T-helper 1 cell (primary cell): Measurements from ENCODE around the gene PAX2.

ENCODE experiments used
- DNase-seq, 5 donors: peaks; one replicate each; pipeline ENCODE4 v3.0.0-alpha.2; 2012 to 2020

Gene PAX2

DNA sequence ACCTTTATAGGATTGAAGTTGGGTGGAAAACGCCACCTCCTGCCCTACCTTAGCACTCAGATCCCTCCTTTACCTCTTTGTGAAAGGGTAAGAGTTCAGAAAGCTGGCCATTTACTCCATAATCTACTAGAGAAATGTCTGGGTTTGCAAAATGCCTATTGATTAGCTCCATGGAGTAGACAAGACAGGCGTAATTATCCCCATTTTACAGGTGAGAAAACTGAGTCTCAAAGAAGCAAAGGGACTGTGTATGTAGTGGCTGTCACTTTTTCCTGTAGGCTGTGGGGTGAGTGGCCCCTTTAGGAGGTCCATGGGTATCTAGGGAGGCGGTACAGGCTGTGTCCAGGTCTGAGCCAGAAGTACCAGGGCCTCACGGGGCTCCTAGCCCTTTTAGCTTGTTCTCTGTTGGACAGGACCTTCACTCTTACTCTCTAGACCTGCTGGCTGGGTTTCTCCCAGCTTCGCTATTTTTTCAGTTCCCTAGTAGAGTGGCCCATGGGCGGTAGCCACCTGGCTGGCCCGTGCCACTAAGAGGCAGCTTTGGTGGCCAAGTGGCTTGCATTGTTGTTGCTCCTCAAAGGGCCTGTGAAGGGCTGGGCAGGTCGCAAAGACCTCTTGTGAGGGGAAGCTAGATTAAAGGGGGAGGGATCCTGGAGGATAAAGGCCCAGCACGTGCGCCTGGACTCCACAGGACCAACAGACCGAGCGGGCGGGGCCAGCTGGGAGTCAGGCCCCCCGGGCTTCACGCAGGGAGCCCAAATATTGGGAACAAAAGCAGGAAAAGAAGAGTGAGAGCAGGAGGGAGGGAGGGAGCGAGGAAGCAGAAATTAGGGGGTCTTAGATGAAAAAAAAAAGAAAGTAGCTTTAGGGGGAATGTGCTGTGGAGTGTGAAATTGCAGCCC lies 4.7 kb upstream of the PAX2 start:
- no peak for DNase-seq

GRCh38 chr10:100741378-100742075 lies 3.9 kb upstream of the PAX2 start:
- no peak for DNase-seq

GRCh38 chr10:100742076-100742771 lies 3.2 kb upstream of the PAX2 start:
- no peak for DNase-seq

DNA sequence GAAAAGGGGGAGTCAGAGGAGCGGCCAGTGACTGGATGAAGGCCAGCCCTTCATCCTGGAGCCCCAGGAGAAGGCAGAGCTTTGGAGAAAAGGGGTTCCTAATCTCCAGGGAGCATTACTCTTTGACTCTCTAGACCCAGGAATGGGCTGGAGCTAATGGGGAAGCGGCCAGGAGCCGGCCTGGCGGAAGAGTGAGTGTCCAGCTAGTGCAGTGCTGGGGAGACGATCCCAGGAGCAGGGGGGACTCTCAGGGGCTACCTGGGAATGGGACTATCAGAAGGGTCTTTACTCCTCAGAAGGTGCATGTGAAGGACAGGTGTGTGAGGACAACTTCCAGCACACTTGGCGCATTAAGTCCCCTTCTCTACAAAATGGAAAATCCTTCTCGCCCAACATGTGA lies 2.4 kb upstream of the PAX2 start:
- DNase-seq = no peak

GRCh38 chr10:100743626-100744135 lies 1.7 kb upstream of the PAX2 start:
- DNase-seq = peak in 3 of 5 donors; percentile 18 to 69 (median 29)

GRCh38 chr10:100744136-100744986 lies 1.0 kb upstream of the PAX2 start:
- peak in 1 of 5 donors; percentile 36 for DNase-seq

DNA sequence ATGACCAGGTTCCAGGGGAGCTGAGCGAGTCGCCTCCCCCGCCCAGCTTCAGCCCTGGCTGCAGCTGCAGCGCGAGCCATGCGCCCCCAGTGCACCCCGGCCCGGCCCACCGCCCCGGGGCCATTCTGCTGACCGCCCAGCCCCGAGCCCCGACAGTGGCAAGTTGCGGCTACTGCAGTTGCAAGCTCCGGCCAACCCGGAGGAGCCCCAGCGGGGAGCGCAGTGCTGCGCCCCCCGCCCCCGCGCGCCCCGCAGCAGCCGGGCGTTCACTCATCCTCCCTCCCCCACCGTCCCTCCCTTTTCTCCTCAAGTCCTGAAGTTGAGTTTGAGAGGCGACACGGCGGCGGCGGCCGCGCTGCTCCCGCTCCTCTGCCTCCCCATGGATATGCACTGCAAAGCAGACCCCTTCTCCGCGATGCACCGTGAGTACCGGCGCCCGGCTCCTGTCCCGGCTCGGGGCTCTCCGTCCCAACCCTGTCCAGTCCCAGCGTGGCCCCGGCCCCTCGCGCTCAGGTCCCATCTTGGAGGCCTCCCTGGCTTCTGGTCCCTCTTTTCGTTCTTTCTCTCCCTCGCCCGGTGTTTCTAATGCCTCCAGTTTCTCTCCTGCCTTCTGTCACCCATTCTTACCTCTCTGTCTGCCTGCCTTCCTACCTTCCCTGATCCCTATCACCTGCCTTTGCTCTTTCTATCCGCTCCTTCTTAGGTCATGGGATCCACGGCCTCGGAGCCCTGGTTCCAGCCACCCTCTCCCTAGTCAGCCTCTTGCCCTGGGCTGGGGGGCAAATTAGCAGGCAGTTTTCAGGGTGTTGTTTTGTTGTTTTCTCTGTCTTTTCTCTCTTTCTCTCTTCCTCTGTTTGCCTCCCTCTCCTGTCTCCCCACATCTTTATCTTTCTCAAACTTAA lies 751 bp downstream of the PAX2 start:
- DNase-seq = no peak

GRCh38 chr10:100746784-100747455 lies 1.5 kb downstream of the PAX2 start:
- DNase-seq = no peak

DNA sequence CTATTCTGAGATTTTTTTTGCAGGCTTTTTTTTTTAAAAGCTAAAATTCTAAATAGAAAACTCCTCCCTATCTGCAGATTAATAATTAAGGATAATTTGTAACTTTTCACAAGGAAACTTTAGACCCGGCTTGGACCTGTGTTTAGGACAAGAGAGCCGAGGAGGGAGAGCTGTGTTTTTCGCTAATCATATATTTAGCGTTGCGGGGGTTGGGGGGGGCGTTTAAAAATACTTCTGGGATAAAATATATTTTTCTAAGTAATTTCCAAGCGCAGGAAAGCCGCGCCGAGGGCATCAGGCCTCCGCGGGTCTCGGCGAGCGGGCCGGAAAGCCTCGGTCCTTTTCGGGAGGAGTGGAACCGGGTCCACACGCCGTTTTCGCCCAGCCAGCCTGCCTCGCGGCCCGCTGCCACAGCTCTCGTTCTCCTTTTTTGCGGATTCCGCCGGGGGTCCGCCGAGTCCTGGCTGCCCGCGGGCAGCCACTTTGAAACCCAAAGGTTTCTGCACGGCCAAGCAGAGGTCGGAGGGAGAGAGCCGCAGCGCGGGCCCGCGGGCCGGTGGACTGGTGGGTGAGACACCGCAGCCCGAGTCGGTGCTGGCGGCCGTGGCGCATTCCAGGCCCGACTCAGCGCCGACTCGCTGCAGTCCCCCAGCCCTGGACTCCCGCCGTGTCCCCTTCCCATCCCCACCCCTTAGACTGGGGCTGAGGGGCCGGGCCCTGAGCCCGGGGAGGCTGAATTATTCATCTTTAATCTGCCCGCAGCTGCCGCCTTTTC lies 2.3 kb downstream of the PAX2 start:
- no peak for DNase-seq

DNA sequence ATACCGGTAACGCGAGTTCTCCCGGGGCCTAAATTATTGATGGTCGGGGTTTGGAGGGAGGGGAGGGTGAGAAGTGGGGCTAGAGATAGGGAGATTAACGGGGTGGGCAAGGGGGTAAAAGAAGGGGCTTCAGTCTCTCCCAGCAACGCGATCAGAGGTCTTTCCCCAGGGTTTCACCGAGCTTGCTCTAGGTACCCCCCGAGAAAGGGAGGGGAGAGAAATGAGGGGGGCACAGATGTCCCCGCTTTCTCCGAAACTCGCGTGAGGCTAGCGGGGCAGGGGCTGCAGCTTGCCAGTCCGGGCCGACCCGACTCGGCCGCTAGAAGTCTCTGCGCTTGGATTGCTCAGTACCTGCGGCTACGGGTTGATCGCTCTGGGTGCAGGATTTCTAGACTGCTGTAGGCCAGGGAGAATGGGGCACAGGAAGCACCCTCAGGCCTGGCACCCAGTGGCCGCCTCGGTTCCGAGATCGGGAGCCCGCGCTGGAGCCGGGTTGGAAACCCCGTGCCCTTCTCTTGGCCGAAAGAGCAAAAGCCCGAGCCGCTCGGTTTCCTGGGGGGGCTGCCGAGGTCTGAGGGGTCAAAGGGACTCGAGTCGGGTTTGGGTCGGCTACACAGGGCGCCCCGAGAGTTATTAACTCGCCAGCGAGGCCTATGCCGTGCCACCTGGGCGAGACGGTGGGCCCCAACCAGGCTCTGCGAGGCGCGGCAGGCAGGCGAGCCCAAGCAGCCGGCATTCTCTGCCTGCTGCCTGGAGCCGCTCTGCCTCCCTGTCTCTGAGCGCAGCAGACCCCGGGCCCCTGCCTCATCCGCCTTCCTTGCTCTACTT lies 3.1 kb downstream of the PAX2 start:
- no peak for DNase-seq

DNA sequence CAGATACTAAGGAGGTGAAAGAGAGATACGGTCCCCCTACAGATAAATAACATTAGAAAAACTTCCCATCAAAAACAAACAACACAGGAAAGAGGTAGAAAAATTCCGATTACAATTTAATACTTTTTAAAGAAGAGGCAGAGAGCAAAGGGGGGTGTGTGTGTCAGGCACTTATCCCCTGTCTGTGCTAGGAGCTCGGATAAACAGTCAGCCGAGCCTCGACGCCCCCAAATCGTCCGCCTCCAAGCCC lies 3.6 kb downstream of the PAX2 start:
- DNase-seq = no peak

GRCh38 chr10:100749309-100750217 lies 4.2 kb downstream of the PAX2 start:
- no peak for DNase-seq

DNA sequence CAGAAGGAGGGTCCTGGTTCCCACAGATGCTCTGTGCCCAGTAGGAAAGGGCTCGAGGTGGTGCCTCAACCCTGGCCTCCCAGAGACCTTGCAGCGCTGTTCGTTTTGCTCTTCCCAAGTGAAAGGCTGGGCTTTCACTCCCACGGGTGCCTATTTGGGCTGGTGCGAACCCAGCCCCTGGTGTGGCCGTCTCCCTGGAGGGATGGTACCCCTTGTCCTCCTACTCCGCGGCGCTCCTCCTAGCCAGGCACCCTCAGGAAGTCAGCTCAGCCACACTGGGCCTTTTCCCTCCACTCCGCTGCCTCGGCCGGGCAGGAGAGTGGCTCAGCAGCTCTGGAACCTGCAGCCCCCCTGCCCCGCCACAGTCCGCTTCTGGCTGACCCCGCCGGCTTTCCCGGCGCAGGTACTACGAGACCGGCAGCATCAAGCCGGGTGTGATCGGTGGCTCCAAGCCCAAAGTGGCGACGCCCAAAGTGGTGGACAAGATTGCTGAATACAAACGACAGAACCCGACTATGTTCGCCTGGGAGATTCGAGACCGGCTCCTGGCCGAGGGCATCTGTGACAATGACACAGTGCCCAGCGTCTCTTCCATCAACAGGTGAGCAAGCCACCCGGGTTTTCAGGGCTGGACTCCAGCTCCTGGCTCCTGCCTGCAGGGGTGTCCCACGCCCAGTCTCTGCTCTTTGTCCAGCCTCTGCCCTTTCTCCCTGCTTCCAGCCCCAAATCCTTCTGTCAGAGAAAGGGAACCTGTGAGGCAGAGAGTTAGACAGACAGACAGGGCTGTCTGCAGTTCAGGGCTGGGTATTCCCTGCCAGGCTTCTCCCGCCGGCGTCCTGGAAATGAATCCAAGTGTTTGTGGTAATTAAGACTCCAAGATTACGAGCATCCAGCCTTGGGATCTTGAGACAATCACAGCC lies 5.2 kb downstream of the PAX2 start:
- no peak for DNase-seq

GRCh38 chr10:100751211-100751933 lies 6.0 kb downstream of the PAX2 start:
- DNase-seq = no peak

DNA sequence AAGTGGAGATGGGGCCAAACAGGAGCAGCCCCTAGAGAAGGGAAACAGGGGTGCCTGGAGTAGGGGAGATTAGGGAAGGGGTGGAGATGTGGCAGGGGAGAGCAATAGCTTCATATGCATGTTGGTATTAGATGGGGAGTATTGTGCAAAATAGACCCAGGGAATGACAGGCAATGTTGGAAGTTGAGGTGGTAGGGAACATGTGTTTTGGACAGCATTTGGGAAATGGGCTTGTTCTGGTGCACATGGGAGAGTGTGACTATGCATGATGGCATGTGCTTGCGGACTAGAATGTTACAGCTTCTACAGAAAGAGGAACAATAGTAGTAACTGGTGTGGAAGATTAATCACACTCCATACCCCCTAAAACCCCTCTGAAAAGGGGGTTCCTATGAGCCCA lies 10.4 kb downstream of the PAX2 start:
- DNase-seq = no peak

DNA sequence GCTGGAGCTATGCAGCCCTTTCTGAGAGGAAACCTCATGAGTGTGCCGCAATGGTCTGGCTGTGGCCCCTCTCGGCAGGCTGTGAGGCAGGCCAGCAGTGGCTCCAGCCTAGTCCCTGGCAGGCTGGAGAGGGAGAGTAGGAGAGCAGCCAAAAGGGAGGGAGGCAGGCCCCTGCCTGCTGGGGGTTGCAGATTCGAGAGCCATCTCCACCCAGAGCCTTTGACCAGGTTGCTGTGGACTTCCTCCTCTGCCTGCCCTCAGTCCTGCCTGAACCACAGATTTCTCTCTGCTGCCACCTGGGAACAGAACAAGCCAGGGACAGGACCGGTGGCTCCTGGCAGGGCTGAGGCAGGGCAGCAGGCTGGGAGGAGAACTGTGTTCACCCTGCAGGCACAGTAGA lies 13.9 kb downstream of the PAX2 start:
- DNase-seq = no peak
